ENCODE results near the gene RAB3B.

RAB3B gene

GRCh38 chr1:52002038-52002917 is 11.8 kb upstream of the RAB3B start:
- Histone ChIP-seq H3K14ac (ENCODE audit: low read length) (no peak overlapping the region), H3K4me3 (ENCODE audit: low read length in 2 of 2) (peak overlapping the region in 1 of 2 donors; percentile 43), H4K91ac (ENCODE audit: low read depth, low read length, poor library complexity) (no peak overlapping the region), H3K27ac (replicated peaks; ENCODE audit: low read length) (no peak overlapping the region), H3K9ac (ENCODE audit: low read depth, low read length, poor library complexity) (no peak overlapping the region), H3K18ac (ENCODE audit: low read length) (no peak overlapping the region), H3K4ac (ENCODE audit: low read length) (no peak overlapping the region), H3K9me3 (replicated peaks in 1 of 2; ENCODE audit: control insufficient read depth in 2 of 2, insufficient read depth in 1 of 2, low read depth in 1 of 2, low read length in 2 of 2) (no peaks in the 10 kb centered on the region), H4K8ac (ENCODE audit: low read depth, low read length) (no peak overlapping the region), H2BK12ac (ENCODE audit: low read length) (no peak overlapping the region), H2BK120ac (ENCODE audit: low read depth, low read length) (no peak overlapping the region), H3K4me2 (ENCODE audit: insufficient read depth, low read length, poor library complexity, severe bottlenecking) (no peak overlapping the region), H3K4me1 (ENCODE audit: control insufficient read depth in 2 of 2, insufficient read depth in 1 of 2, low read depth in 1 of 2, low read length in 2 of 2) (peaks cover 7 to 9% of the 10 kb centered on the region in 2 donors), H2AFZ (ENCODE audit: low read length) (no peak overlapping the region), H2AK5ac (ENCODE audit: low read depth, low read length) (no peak overlapping the region), H2BK5ac (ENCODE audit: low read length) (no peak overlapping the region), H3K79me1 (ENCODE audit: low read depth, low read length) (no peaks in the 10 kb centered on the region), H3K23ac (ENCODE audit: low read depth, low read length, poor library complexity) (no peak overlapping the region), H2BK15ac (ENCODE audit: low read length) (no peak overlapping the region), H3K36me3 (replicated peaks in 1 of 2; ENCODE audit: control insufficient read depth in 2 of 2, insufficient read depth in 2 of 2, low read length in 2 of 2) (no peaks in the 10 kb centered on the region), H3K27me3 (ENCODE audit: control insufficient read depth in 3 of 3, insufficient read depth in 3 of 3, low read depth in 1 of 3, low read length in 3 of 3) (peaks cover 0 to 40% (median 0%) of the 10 kb centered on the region in 3 experiments)
- DNase-seq (ENCODE audit: low spot score), result peak; percentile 88
- WGBS, 2 donors (ENCODE audit: extremely low coverage in 2 of 2, insufficient read length in 2 of 2, insufficient replicate concordance in 1 of 2), result no CpG with 5 or more reads among the region's 9 CpGs

GRCh38 chr1:51998701-51999100 is 8.2 kb upstream of the RAB3B start:
- Histone ChIP-seq H2AFZ (ENCODE audit: low read length) (no peak overlapping the region), H2AK5ac (ENCODE audit: low read depth, low read length) (no peak overlapping the region), H3K79me1 (ENCODE audit: low read depth, low read length) (no peaks in the 10 kb centered on the region), H3K14ac (ENCODE audit: low read length) (no peak overlapping the region), H4K8ac (ENCODE audit: low read depth, low read length) (no peak overlapping the region), H2BK15ac (ENCODE audit: low read length) (no peak overlapping the region), H3K18ac (ENCODE audit: low read length) (no peak overlapping the region), H3K9me3 (replicated peaks in 1 of 2; ENCODE audit: control insufficient read depth in 2 of 2, insufficient read depth in 1 of 2, low read depth in 1 of 2, low read length in 2 of 2) (no peaks in the 10 kb centered on the region), H3K4me1 (ENCODE audit: control insufficient read depth in 2 of 2, insufficient read depth in 1 of 2, low read depth in 1 of 2, low read length in 2 of 2) (peaks cover 1 to 2% of the 10 kb centered on the region in 2 donors), H2BK120ac (ENCODE audit: low read depth, low read length) (no peak overlapping the region), H4K91ac (ENCODE audit: low read depth, low read length, poor library complexity) (no peak overlapping the region), H2BK12ac (ENCODE audit: low read length) (no peak overlapping the region), H3K4ac (ENCODE audit: low read length) (no peak overlapping the region), H3K4me3 (ENCODE audit: low read length in 2 of 2) (no peak overlapping the region), H3K27ac (replicated peaks; ENCODE audit: low read length) (no peak overlapping the region), H3K36me3 (replicated peaks in 1 of 2; ENCODE audit: control insufficient read depth in 2 of 2, insufficient read depth in 2 of 2, low read length in 2 of 2) (no peaks in the 10 kb centered on the region), H3K4me2 (ENCODE audit: insufficient read depth, low read length, poor library complexity, severe bottlenecking) (no peak overlapping the region), H2BK5ac (ENCODE audit: low read length) (no peak overlapping the region), H3K27me3 (ENCODE audit: control insufficient read depth in 3 of 3, insufficient read depth in 3 of 3, low read depth in 1 of 3, low read length in 3 of 3) (peaks cover 0 to 48% (median 0%) of the 10 kb centered on the region in 3 experiments), H3K9ac (ENCODE audit: low read depth, low read length, poor library complexity) (no peak overlapping the region), H3K23ac (ENCODE audit: low read depth, low read length, poor library complexity) (no peak overlapping the region)
- DNase-seq (ENCODE audit: low spot score), result no peak
- no CpG with 5 or more reads among the region's 1 CpG for WGBS, 2 donors (ENCODE audit: extremely low coverage in 2 of 2, insufficient read length in 2 of 2, insufficient replicate concordance in 1 of 2)

- peaks cover 0 to 51% (median 0%) of the 10 kb centered on the region in 3 experiments for H3K27me3 ChIP-seq (ENCODE audit: control insufficient read depth in 3 of 3, insufficient read depth in 3 of 3, low read depth in 1 of 3, low read length in 3 of 3)
- no peak for DNase-seq (ENCODE audit: low spot score)
- no peak overlapping the region for H2BK15ac ChIP-seq (ENCODE audit: low read length)
- H4K8ac ChIP-seq (ENCODE audit: low read depth, low read length), result no peak overlapping the region
- H3K4me2 ChIP-seq (ENCODE audit: insufficient read depth, low read length, poor library complexity, severe bottlenecking), result no peak overlapping the region
- H3K4me3 ChIP-seq (ENCODE audit: low read length in 2 of 2), result no peak overlapping the region
- H3K9me3 ChIP-seq (replicated peaks in 1 of 2; ENCODE audit: control insufficient read depth in 2 of 2, insufficient read depth in 1 of 2, low read depth in 1 of 2, low read length in 2 of 2), result no peaks in the 10 kb centered on the region
- no peak overlapping the region for H2BK120ac ChIP-seq (ENCODE audit: low read depth, low read length)
- no peak overlapping the region for H3K18ac ChIP-seq (ENCODE audit: low read length)
- H2AK5ac ChIP-seq (ENCODE audit: low read depth, low read length), result no peak overlapping the region
- no peak overlapping the region for H4K91ac ChIP-seq (ENCODE audit: low read depth, low read length, poor library complexity)
- whole genome bisulfite sequencing, 2 donors (ENCODE audit: extremely low coverage in 2 of 2, insufficient read length in 2 of 2, insufficient replicate concordance in 1 of 2), result no CpG with 5 or more reads among the region's 5 CpGs
- H3K14ac ChIP-seq (ENCODE audit: low read length), result no peak overlapping the region
- peaks cover 1 to 2% of the 10 kb centered on the region in 2 donors for H3K4me1 ChIP-seq (ENCODE audit: control insufficient read depth in 2 of 2, insufficient read depth in 1 of 2, low read depth in 1 of 2, low read length in 2 of 2)
- H2BK5ac ChIP-seq (ENCODE audit: low read length), result no peak overlapping the region
- no peak overlapping the region for H3K27ac ChIP-seq (replicated peaks; ENCODE audit: low read length)
- no peak overlapping the region for H3K23ac ChIP-seq (ENCODE audit: low read depth, low read length, poor library complexity)
- H3K9ac ChIP-seq (ENCODE audit: low read depth, low read length, poor library complexity), result no peak overlapping the region
- H3K36me3 ChIP-seq (replicated peaks in 1 of 2; ENCODE audit: control insufficient read depth in 2 of 2, insufficient read depth in 2 of 2, low read length in 2 of 2), result no peaks in the 10 kb centered on the region
- no peak overlapping the region for H2BK12ac ChIP-seq (ENCODE audit: low read length)
- no peak overlapping the region for H3K4ac ChIP-seq (ENCODE audit: low read length)
- H3K79me1 ChIP-seq (ENCODE audit: low read depth, low read length), result no peaks in the 10 kb centered on the region
- H2AFZ ChIP-seq (ENCODE audit: low read length), result no peak overlapping the region
Observed at GRCh38 chr1:51997974-51998382, 7.5 kb upstream of the RAB3B start.
